ENCODE results near the gene KRT74. TPM values are rescaled to one million over a fixed set of nuclear protein-coding genes. Genes with fewer than 3 reads are reported as not detected.

The KRT74 gene
- total RNA-seq, 2 donors from 2014 or later, result 0.05 to 0.45 TPM

DNA sequence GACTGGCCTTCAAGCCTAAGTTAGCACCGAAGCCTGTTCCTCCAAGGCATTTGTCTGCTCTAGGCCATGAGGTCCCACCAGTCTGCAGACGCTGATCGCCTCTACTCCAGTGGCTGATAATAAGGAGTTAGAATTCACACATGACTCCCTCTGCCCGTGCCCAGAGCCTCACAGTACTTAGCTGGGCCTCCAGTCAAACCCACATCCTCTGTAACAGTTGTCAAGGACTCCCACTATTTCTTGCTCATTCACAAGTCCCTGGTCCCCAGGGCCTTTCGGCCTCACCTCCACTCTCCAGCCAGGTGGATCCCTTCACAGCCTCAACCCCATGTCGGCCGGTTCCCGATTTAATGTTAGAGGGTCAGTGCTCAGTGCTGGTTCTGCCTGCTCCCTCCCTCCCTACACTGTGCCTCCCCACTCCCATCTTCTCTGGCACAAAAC is 47.1 kb downstream of the KRT74 start:
- WGBS, result 90% methylated on average over 8 of the region's 8 CpGs
- peak overlapping the region in 1 of 2 donors; percentile 46 for H3K27ac ChIP-seq
- TF ChIP-seq POLR2AphosphoS5 (IDR thresholded peaks at IDR 0.05) (no peak), POLR2A (IDR thresholded peaks at IDR 0.05) (no peak)
- TF ChIP-seq, protein P1, sequence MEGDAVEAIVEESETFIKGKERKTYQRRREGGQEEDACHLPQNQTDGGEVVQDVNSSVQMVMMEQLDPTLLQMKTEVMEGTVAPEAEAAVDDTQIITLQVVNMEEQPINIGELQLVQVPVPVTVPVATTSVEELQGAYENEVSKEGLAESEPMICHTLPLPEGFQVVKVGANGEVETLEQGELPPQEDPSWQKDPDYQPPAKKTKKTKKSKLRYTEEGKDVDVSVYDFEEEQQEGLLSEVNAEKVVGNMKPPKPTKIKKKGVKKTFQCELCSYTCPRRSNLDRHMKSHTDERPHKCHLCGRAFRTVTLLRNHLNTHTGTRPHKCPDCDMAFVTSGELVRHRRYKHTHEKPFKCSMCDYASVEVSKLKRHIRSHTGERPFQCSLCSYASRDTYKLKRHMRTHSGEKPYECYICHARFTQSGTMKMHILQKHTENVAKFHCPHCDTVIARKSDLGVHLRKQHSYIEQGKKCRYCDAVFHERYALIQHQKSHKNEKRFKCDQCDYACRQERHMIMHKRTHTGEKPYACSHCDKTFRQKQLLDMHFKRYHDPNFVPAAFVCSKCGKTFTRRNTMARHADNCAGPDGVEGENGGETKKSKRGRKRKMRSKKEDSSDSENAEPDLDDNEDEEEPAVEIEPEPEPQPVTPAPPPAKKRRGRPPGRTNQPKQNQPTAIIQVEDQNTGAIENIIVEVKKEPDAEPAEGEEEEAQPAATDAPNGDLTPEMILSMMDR (IDR thresholded peaks at IDR 0.05), result no peak
- H3K27me3 ChIP-seq (replicated peaks; ENCODE audit: insufficient read depth), result no peaks in the 10 kb centered on the region
- DNase-seq (ENCODE audit: low spot score), result no peak
- no peak overlapping the region for H3K4me3 ChIP-seq
- H3K9me3 ChIP-seq, result no peaks in the 10 kb centered on the region
- no peaks in the 10 kb centered on the region for H3K4me1 ChIP-seq (replicated peaks)
- intact Hi-C loops (cut with DNase I), result no loop called here
- H3K36me3 ChIP-seq, result no peaks in the 10 kb centered on the region

DNA sequence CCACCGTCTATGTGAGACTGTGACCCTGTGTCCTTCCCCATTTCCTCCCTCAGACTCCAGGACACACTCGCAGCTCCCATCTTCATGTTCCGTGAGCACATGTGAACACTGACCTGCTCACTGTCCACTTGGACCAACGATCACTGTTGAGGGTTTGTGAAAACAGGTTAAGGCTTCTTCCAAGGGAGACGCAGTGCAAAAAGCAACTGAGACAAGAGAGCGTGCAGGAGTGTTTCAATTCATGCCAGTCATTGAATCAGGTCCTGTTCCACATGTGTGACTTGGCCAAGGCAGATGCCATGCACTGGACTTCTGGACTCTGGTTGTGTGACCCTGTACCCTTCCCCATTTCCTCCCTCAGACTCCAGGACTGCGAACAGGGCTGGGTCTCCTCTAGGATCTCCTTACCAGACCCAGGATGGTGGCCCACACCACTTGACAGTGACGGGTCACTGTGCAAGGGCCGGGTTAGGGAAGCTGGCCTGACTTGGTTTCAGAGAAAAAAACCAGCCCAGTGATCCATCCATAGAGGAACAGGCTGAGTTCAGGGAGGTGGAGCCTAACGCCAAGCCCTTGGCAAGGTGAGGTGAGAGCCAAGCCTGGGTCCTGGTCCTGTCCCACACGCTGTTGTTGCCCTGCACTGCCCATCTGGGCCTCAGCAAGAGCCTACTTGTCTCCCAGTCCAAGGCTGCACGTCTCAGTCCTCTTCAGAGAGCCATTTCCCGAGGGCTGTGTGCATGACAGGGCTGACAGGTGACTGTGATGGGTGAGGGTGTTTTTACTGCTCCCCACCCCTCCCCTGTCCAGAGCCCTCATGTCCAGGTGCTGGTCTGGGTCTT is 47.8 kb downstream of the KRT74 start:
- 71% methylated on average over 13 of the region's 13 CpGs for WGBS
- TF ChIP-seq POLR2A (IDR thresholded peaks at IDR 0.05), result no peak
- TF ChIP-seq POLR2AphosphoS5 (IDR thresholded peaks at IDR 0.05), result no peak
- TF ChIP-seq, protein P1 (IDR thresholded peaks at IDR 0.05), result no peak
- Histone ChIP-seq H3K27me3 (replicated peaks; ENCODE audit: insufficient read depth) (no peaks in the 10 kb centered on the region), H3K4me1 (replicated peaks) (no peaks in the 10 kb centered on the region), H3K4me3 (no peak overlapping the region), H3K36me3 (no peaks in the 10 kb centered on the region), H3K9me3 (no peaks in the 10 kb centered on the region), H3K27ac (peak overlapping the region; percentile 46 to 63)
- intact Hi-C loops (cut with DNase I), result no loop called here
- DNase-seq (ENCODE audit: low spot score), result no peak

GRCh38 chr12:52524898-52525591 is 48.6 kb downstream of the KRT74 start:
- Histone ChIP-seq H3K4me3 (no peak overlapping the region), H3K9me3 (no peaks in the 10 kb centered on the region), H3K27me3 (replicated peaks; ENCODE audit: insufficient read depth) (no peaks in the 10 kb centered on the region), H3K27ac (peak overlapping the region; percentile 46 to 63), H3K36me3 (no peaks in the 10 kb centered on the region), H3K4me1 (replicated peaks) (no peaks in the 10 kb centered on the region)
- TF ChIP-seq, protein P1 (IDR thresholded peaks at IDR 0.05), result no peak
- no peak for TF ChIP-seq POLR2A (IDR thresholded peaks at IDR 0.05)
- peak; percentile 2 for TF ChIP-seq POLR2AphosphoS5 (IDR thresholded peaks at IDR 0.05)
- WGBS, result 48% methylated on average over 5 of the region's 5 CpGs
- DNase-seq (ENCODE audit: low spot score), result no peak
- intact Hi-C loops (cut with DNase I), result no loop called here

DNA sequence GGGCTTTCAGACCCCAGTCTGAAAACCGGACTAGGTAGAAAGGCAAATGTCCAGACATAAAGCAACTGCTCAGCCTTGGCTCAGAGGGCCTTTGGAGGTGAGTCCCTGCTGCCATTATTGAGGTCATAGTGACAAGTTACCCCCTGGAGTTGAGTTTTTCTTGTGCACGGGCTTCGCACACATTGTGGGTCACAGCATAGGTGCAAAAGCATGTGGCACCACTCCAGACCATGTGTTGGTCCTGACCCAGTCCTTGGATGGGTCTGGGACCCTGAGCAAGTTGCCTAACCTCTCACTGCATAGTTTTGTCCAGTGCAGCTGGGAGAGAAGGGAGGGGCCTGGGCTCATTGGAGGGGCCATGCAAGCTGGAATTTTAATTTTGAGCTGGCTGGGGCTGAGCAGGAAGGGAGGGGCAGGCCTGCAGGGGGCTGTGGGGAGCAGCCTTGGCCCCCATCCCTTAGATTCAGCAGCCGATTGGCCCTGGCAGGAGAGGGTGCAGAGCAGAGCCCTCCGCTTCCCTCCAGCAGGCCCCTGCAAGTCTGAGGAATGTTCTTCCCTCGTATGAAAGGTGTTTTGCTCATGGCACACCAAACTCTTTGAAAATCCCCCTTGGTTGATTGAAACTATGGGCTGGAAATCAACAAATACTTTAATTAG is 49.3 kb downstream of the KRT74 start:
- no peak overlapping the region for H3K4me3 ChIP-seq
- no peaks in the 10 kb centered on the region for H3K4me1 ChIP-seq (replicated peaks)
- intact Hi-C loops (cut with DNase I), result no loop called here
- H3K9me3 ChIP-seq, result no peaks in the 10 kb centered on the region
- no peaks in the 10 kb centered on the region for H3K36me3 ChIP-seq
- H3K27ac ChIP-seq, result peak overlapping the region in 1 of 2 donors; percentile 46
- DNase-seq (ENCODE audit: low spot score), result peak; percentile 70
- 45% methylated on average over 5 of the region's 6 CpGs for WGBS
- H3K27me3 ChIP-seq (replicated peaks; ENCODE audit: insufficient read depth), result no peaks in the 10 kb centered on the region
- TF ChIP-seq, protein P1 (IDR thresholded peaks at IDR 0.05), result no peak
- TF ChIP-seq POLR2AphosphoS5 (IDR thresholded peaks at IDR 0.05) (peak; percentile 58), POLR2A (IDR thresholded peaks at IDR 0.05) (no peak)
